GM12878 (cell line): ENCODE data around the gene ERCC2. TPM values are rescaled to one million over a fixed set of nuclear protein-coding genes. Genes with fewer than 3 reads are reported as not detected.

Experiments used
- ATAC-seq: fragments of 200-7000 bp; cut with Tn5 transposase; 3 replicates; pipeline ENCODE4 v1.9.1; 2020; ENCODE audit warnings: mild to moderate bottlenecking, moderate library complexity
- BruUV-seq: library from RNA; stranded (reverse); fragments of 400-500 nt; replicated peaks from 2 replicates; lab custom pipeline; 2021; lab: Mats Ljungman, UMichigan
- CTCF ChIA-PET: fragments of 300-600 bp; sonication (Branson Sonifier 250); formaldehyde crosslinking; extraction: SDS; loops from one replicate; lab custom pipeline; 2021; ENCODE audit warnings: inconsistent platforms; lab: Yijun Ruan, JAX
- POLR2A ChIA-PET: fragments of 350-600 bp; formaldehyde crosslinking; extraction: SDS; loops from one replicate; lab custom pipeline; 2021; ENCODE audit warnings: inconsistent platforms; lab: Charles Lee
- RAD21 ChIA-PET: fragments of 300-600 bp; sonication (Branson Sonifier 250); formaldehyde crosslinking; loops from one replicate; lab custom pipeline; 2023; ENCODE audit warnings: antibody characterized with exemption; ENCODE audit not compliant: unreplicated experiment; lab: Charles Lee
- SMC1A ChIA-PET: fragments of 300-600 bp; sonication (Branson Sonifier 250); formaldehyde crosslinking; loops from one replicate; lab custom pipeline; 2023; ENCODE audit not compliant: unreplicated experiment, uncharacterized antibody; lab: Charles Lee
- DNase-seq: peaks from one replicate; pipeline ENCODE4 v3.0.0-alpha.2; 2011; ENCODE audit warnings: low read depth, low spot score
- FAIRE-seq: peaks from 3 replicates; lab custom pipeline; 2011; peaks lifted over from hg19 to GRCh38; lab: Jason Lieb, UNC
- H2AFZ ChIP-seq: 2 replicates; pipeline ENCODE4 v1.6.0; 2011; ENCODE audit warnings: low read depth, low read length, control low read depth; ENCODE audit not compliant: control insufficient read depth
- H3K27ac ChIP-seq: 2 replicates; pipeline ENCODE4 v1.5.1; 2011; ENCODE audit warnings: control low read depth; ENCODE audit not compliant: control insufficient read depth, insufficient read depth
- H3K27me3 ChIP-seq, 2 experiments: replicated peaks in 1 of 2; 2 replicates each; pipeline versions ENCODE4 v1.6.0 to v1.6.1; 2011; ENCODE audit warnings: low read length in 1 of 2; ENCODE audit not compliant: control insufficient read depth in 2 of 2, insufficient read depth in 2 of 2
- H3K36me3 ChIP-seq, 2 experiments: 2 replicates each; pipeline ENCODE4 v1.5.1; 2011; ENCODE audit warnings: low read length in 1 of 2; ENCODE audit not compliant: control insufficient read depth in 2 of 2, insufficient read depth in 2 of 2
- H3K4me1 ChIP-seq: 2 replicates; pipeline ENCODE4 v1.6.1; 2011; ENCODE audit warnings: mild to moderate bottlenecking, low read length, moderate library complexity, mixed read lengths; ENCODE audit not compliant: control insufficient read depth, insufficient read depth
- H3K4me2 ChIP-seq: 2 replicates; pipeline ENCODE4 v1.6.0; 2011; ENCODE audit warnings: control low read depth; ENCODE audit not compliant: control insufficient read depth, insufficient read depth
- H3K4me3 ChIP-seq: fragments of 200-600 bp; sonication (generic); 2 replicates; pipeline ENCODE4 v1.5.1; 2016
- H3K79me2 ChIP-seq: 2 replicates; pipeline ENCODE4 v1.6.0; 2011; ENCODE audit warnings: low read length; ENCODE audit not compliant: control insufficient read depth, insufficient read depth
- H3K9ac ChIP-seq: 2 replicates; pipeline ENCODE4 v1.8.0; 2011; ENCODE audit warnings: low read length, control low read depth, mixed read lengths; ENCODE audit not compliant: control insufficient read depth, insufficient read depth
- H3K9me3 ChIP-seq: replicated peaks from 3 replicates; pipeline ENCODE4 v1.5.1; 2011; ENCODE audit warnings: mild to moderate bottlenecking, low read length; ENCODE audit not compliant: control insufficient read depth, insufficient read depth
- H4K20me1 ChIP-seq: 2 replicates; pipeline ENCODE4 v1.6.0; 2011; ENCODE audit not compliant: control insufficient read depth, insufficient read depth
- BCLAF1 ChIP-seq: fragments of 450-650 bp; IDR thresholded peaks from 2 replicates; pipeline ENCODE4 v1.6.1; 2017; ENCODE audit warnings: antibody characterized with exemption, mild to moderate bottlenecking, moderate library complexity
- EP300 ChIP-seq, 2 experiments: fragments of 150-350 bp in 1 of 2; IDR thresholded peaks; 2 replicates each; pipeline ENCODE4 v1.6.1; 2011 to 2012; ENCODE audit warnings: low read depth in 2 of 2, low read length in 2 of 2, borderline replicate concordance in 1 of 2, improper control_type of control experiment in 1 of 2, inconsistent platforms in 1 of 2; ENCODE audit not compliant: control insufficient read depth in 1 of 2
- HDAC2 ChIP-seq: fragments of 200-600 bp; sonication (generic); IDR thresholded peaks from 2 replicates; pipeline ENCODE4 v1.6.1; 2017
- IRF3 ChIP-seq: fragments of 450-650 bp; IDR thresholded peaks from 2 replicates; pipeline ENCODE4 v1.6.1; 2014; ENCODE audit warnings: mild to moderate bottlenecking
- JUND ChIP-seq: IDR thresholded peaks from 2 replicates; pipeline ENCODE4 v1.6.1; 2012; ENCODE audit warnings: low read depth, mild to moderate bottlenecking, low read length, improper control_type of control experiment, moderate library complexity
- MAX ChIP-seq: IDR thresholded peaks from 2 replicates; pipeline ENCODE4 v1.6.1; 2012; ENCODE audit warnings: low read depth, low read length, improper control_type of control experiment
- NFXL1 ChIP-seq: fragments of 450-650 bp; IDR thresholded peaks from 2 replicates; pipeline ENCODE4 v1.6.1; 2017; ENCODE audit warnings: antibody characterized with exemption, mild to moderate bottlenecking, borderline replicate concordance
- PBX3 ChIP-seq: IDR thresholded peaks from 2 replicates; pipeline ENCODE4 v1.6.1; 2011; ENCODE audit warnings: mild to moderate bottlenecking, low read depth, low read length, moderate library complexity; ENCODE audit not compliant: insufficient replicate concordance
- POLR2A ChIP-seq: IDR thresholded peaks from 2 replicates; pipeline ENCODE4 v1.6.1; 2011; ENCODE audit warnings: low read depth, mild to moderate bottlenecking, low read length
- POLR2AphosphoS5 ChIP-seq: IDR thresholded peaks from 2 replicates; pipeline ENCODE4 v1.6.1; 2011; ENCODE audit warnings: mild to moderate bottlenecking, low read length, inconsistent platforms
- PRDM15 ChIP-seq: fragments of 450-650 bp; formaldehyde crosslinking; IDR thresholded peaks from 2 replicates; pipeline ENCODE4 v1.4.0; 2020; ENCODE audit warnings: mild to moderate bottlenecking, moderate library complexity
- RAD51 ChIP-seq: fragments of 450-650 bp; IDR thresholded peaks from 2 replicates; pipeline ENCODE4 v1.6.1; 2016; ENCODE audit warnings: moderate library complexity, mild to moderate bottlenecking, inconsistent platforms
- RFX5 ChIP-seq: IDR thresholded peaks from 2 replicates; pipeline ENCODE4 v1.6.1; 2011; ENCODE audit warnings: low read depth, low read length, improper control_type of control experiment
- SMAD5 ChIP-seq: IDR thresholded peaks from 2 replicates; pipeline ENCODE4 v1.6.1; 2016; ENCODE audit warnings: antibody characterized with exemption, low read depth
- TCF12 ChIP-seq: IDR thresholded peaks from 2 replicates; pipeline ENCODE4 v1.6.1; 2011; ENCODE audit warnings: low read depth, mild to moderate bottlenecking, low read length
- WGBS: methylation state at CpG from one replicate; pipeline ENCODE4 v1.1.6; 2016; ENCODE audit warnings: low lambda C conversion rate; ENCODE audit not compliant: insufficient replicate concordance, insufficient coverage; ENCODE audit errors: missing lambda C conversion rate; 5-methylcytosine and 5-hydroxymethylcytosine counted together
- in situ Hi-C: fragments of 300-500 bp; cut with MboI; formaldehyde crosslinking; loops from 9 replicates; pipeline ENCODE4 v1.14.3; 2018; ENCODE audit warnings: mixed read lengths
- intact Hi-C: fragments of 100-400 bp; cut with micrococcal nuclease; formaldehyde crosslinking; loops from one replicate; pipeline ENCODE4 v1.14.2; 2022; ENCODE audit not compliant: unreplicated experiment
- polyA plus RNA-seq, 11 experiments: library from polyadenylated mRNA; depleted of rRNA in 4 of 11; unstranded in 6 of 11; stranded (reverse) in 5 of 11; fragments of >200 nt; fragmentation: Nextera tagmentation in 4 of 11; fragmentation: Illumina TruSeq in 1 of 11; extraction: Ambion mirVana in 4 of 11; extraction: Trizol in 1 of 11; gene quantifications; 1 replicate in 1 of 11; 2 replicates in 10 of 11; pipeline versions ENCODE4 v1.2.1 to v1.2.3, GENCODE V29; 2011 to 2016; ENCODE audit warnings: inconsistent platforms in 2 of 11, missing spikeins in 2 of 11, low read depth in 1 of 11
- total RNA-seq, 4 experiments: library from RNA; depleted of rRNA in 3 of 4; stranded (reverse); fragments of >200 nt in 3 of 4; fragmentation: Illumina TruSeq in 1 of 4; extraction: Trizol in 1 of 4; gene quantifications; 2 replicates each; pipeline versions ENCODE4 v1.2.1 to v1.2.3, GENCODE V29; 2013 to 2021

The ERCC2 gene
- total and polyA plus RNA-seq, 10 of the 15 experiments (the other 5 are each of a cell fraction or from before 2014, with no cell fraction given), result 1.3 to 40.1 (median 15.6) TPM

GRCh38 chr19:45303269-45304060 is 66.9 kb downstream of the ERCC2 start:
- Histone ChIP-seq H3K27me3 (no peaks in the 10 kb centered on the region), H3K9ac (no peak overlapping the region), H4K20me1 (no peaks in the 10 kb centered on the region), H3K4me3 (no peak overlapping the region), H3K36me3 (no peaks in the 10 kb centered on the region; a peak in 1 of 4 replicates), H3K9me3 (no peaks in the 10 kb centered on the region; the same call in 2 of the 3 replicates), H3K4me1 (no peaks in the 10 kb centered on the region), H3K79me2 (no peaks in the 10 kb centered on the region), H3K27ac (no peak overlapping the region), H3K4me2 (no peak overlapping the region), H2AFZ (no peak overlapping the region)
- 89% methylated on average over 12 of the region's 12 CpGs for WGBS
- in situ Hi-C loops, result no loop called here
- POLR2A ChIA-PET, result no interaction called here
- CTCF ChIA-PET, result no interaction called here
- FAIRE-seq, result no peak
- SMC1A ChIA-PET, result no interaction called here
- ATAC-seq, result no peak
- RAD21 ChIA-PET, result no interaction called here
- intact Hi-C loops, result no loop called here
- BruUV-seq, result no TSS peak
- DNase-seq, result no peak
- TF ChIP-seq IRF3 (no peak), JUND (no peak), NFXL1 (no peak), SMAD5 (no peak), POLR2A (no peak), RAD51 (no peak), HDAC2 (no peak), RFX5 (no peak), TCF12 (no peak), BCLAF1 (no peak), PRDM15 (no peak), POLR2AphosphoS5 (no peak), EP300 (IDR thresholded peaks at IDR 0.05; ENCODE audit: borderline replicate concordance in 1 of 2, control insufficient read depth in 1 of 2, low read depth in 2 of 2, low read length in 2 of 2) (no peak), MAX (no peak), PBX3 (no peak)
